Central memory CD4-positive, alpha-beta T cell (primary cell): ENCODE results near the gene OSGIN1.

ENCODE experiments used
- DNase-seq: peaks from one replicate; pipeline ENCODE4 v3.0.0; 2022

Gene OSGIN1

GRCh38 chr16:83958846-83959565 is 6.0 kb downstream of the OSGIN1 start:
- DNase-seq, result no peak

- no peak for DNase-seq
Measured at GRCh38 chr16:83959656-83960434, 6.8 kb downstream of the OSGIN1 start.

- no peak for DNase-seq
Measured at GRCh38 chr16:83960521-83961249, 7.6 kb downstream of the OSGIN1 start.

- DNase-seq, result no peak
Measured at GRCh38 chr16:83961591-83961990, 8.6 kb downstream of the OSGIN1 start.

GRCh38 chr16:83963277-83964119 is 10.5 kb downstream of the OSGIN1 start:
- DNase-seq, result no peak

GRCh38 chr16:83964684-83965443 is 11.8 kb downstream of the OSGIN1 start:
- DNase-seq, result no peak

- DNase-seq, result no peak
Measured at GRCh38 chr16:83965444-83966152, 12.6 kb downstream of the OSGIN1 start.

- DNase-seq, result no peak
Measured at GRCh38 chr16:83966153-83966696, 13.2 kb downstream of the OSGIN1 start.

- no peak for DNase-seq
Measured at GRCh38 chr16:83967091-83967490, 14.1 kb downstream of the OSGIN1 start.

- no peak for DNase-seq
Measured at GRCh38 chr16:83967838-83968305, 14.8 kb downstream of the OSGIN1 start, which contains the start of gene NECAB2. NECAB2 (plus strand) TSS chr16:83968244; CDS start chr16:83968649, 405 bp downstream.

- no peak for DNase-seq
Measured at GRCh38 chr16:83968306-83968851, 15.3 kb downstream of the OSGIN1 start.

- DNase-seq, result no peak
Measured at GRCh38 chr16:83968891-83969649, 16.0 kb downstream of the OSGIN1 start.

GRCh38 chr16:83969771-83970429 is 16.9 kb downstream of the OSGIN1 start:
- no peak for DNase-seq

- no peak for DNase-seq
Measured at GRCh38 chr16:83970430-83970815, 17.4 kb downstream of the OSGIN1 start.

- DNase-seq, result no peak
Measured at GRCh38 chr16:83971165-83972130, 18.4 kb downstream of the OSGIN1 start.

GRCh38 chr16:83972256-83973008 is 19.4 kb downstream of the OSGIN1 start:
- no peak for DNase-seq

GRCh38 chr16:83973077-83973476 is 20.0 kb downstream of the OSGIN1 start:
- DNase-seq, result no peak
